Osteocyte (in vitro differentiated cells): ENCODE measurements around the gene CTRL. TPM values are rescaled to one million over a fixed set of nuclear protein-coding genes. Genes with fewer than 3 reads are reported as not detected.

Experiments
- DNase-seq: peaks from one replicate; pipeline ENCODE4 v3.0.0; 2021; ENCODE audit warnings: mixed read lengths; ENCODE audit not compliant: unreplicated experiment; ENCODE audit errors: extremely low spot score
- H3K27ac Mint-ChIP-seq: one replicate; pipeline ENCODE4 v1.8.0; 2021; ENCODE audit warnings: mild to moderate bottlenecking, mixed read lengths; ENCODE audit not compliant: unreplicated experiment
- H3K27me3 Mint-ChIP-seq: one replicate; pipeline ENCODE4 v1.8.0; 2021; ENCODE audit warnings: mixed read lengths; ENCODE audit not compliant: unreplicated experiment
- H3K36me3 Mint-ChIP-seq: one replicate; pipeline ENCODE4 v1.8.0; 2021; ENCODE audit warnings: mixed read lengths; ENCODE audit not compliant: unreplicated experiment
- H3K4me1 Mint-ChIP-seq: one replicate; pipeline ENCODE4 v1.8.0; 2021; ENCODE audit warnings: mixed read lengths; ENCODE audit not compliant: unreplicated experiment
- H3K4me3 Mint-ChIP-seq: one replicate; pipeline ENCODE4 v1.8.0; 2021; ENCODE audit warnings: mild to moderate bottlenecking, moderate library complexity, mixed read lengths; ENCODE audit not compliant: unreplicated experiment
- H3K9me3 Mint-ChIP-seq: one replicate; pipeline ENCODE4 v1.8.0; 2021; ENCODE audit warnings: mixed read lengths; ENCODE audit not compliant: unreplicated experiment
- CTCF ChIP-seq: fragments of 200-600 bp; sonication (generic); IDR thresholded peaks from 2 replicates; pipeline ENCODE4 v1.5.0; 2021; ENCODE audit warnings: antibody characterized with exemption, mild to moderate bottlenecking, moderate library complexity
- total RNA-seq: library from RNA; stranded (reverse); gene quantifications from 2 replicates; pipeline ENCODE4 v1.2.1, GENCODE V29; 2021

CTRL gene
- total RNA-seq, 1 donor from 2014 or later, result 0.91 TPM

- H3K27me3 Mint-ChIP-seq, result no peaks in the 10 kb centered on the region
- no peak for DNase-seq
- H3K36me3 Mint-ChIP-seq, result no peaks in the 10 kb centered on the region
- peak overlapping the region; percentile 61 for H3K27ac Mint-ChIP-seq
- no peak overlapping the region for H3K4me3 Mint-ChIP-seq
- peaks cover 32% of the 10 kb centered on the region for H3K4me1 Mint-ChIP-seq
- no peaks in the 10 kb centered on the region for H3K9me3 Mint-ChIP-seq
- TF ChIP-seq CTCF, result no peak
Observed at GRCh38 chr16:67897231-67897630, 34.4 kb downstream of the CTRL start.

- peak overlapping the region; percentile 91 for H3K4me3 Mint-ChIP-seq
- H3K4me1 Mint-ChIP-seq, result peaks cover 33% of the 10 kb centered on the region
- H3K36me3 Mint-ChIP-seq, result no peaks in the 10 kb centered on the region
- peak overlapping the region; percentile 90 for H3K27ac Mint-ChIP-seq
- TF ChIP-seq CTCF, result no peak
- H3K9me3 Mint-ChIP-seq, result no peaks in the 10 kb centered on the region
- no peaks in the 10 kb centered on the region for H3K27me3 Mint-ChIP-seq
- DNase-seq, result no peak
Observed at GRCh38 chr16:67893743-67894399, 37.8 kb downstream of the CTRL start.

- H3K4me1 Mint-ChIP-seq, result peaks cover 33% of the 10 kb centered on the region
- peak; percentile 98 for DNase-seq
- H3K4me3 Mint-ChIP-seq, result peak within 1 kb of the TSS; percentile 91
- no peaks in the 10 kb centered on the region for H3K27me3 Mint-ChIP-seq
- H3K9me3 Mint-ChIP-seq, result no peaks in the 10 kb centered on the region
- H3K27ac Mint-ChIP-seq, result peak within 1 kb of the TSS; percentile 90
- no peaks in the 10 kb centered on the region for H3K36me3 Mint-ChIP-seq
- TF ChIP-seq CTCF, result no peak
Observed at GRCh38 chr16:67892899-67893742, 38.5 kb downstream of the CTRL start, which contains the start of gene PSKH1. Gene PSKH1 (plus strand): TSS chr16:67893254. CDS start chr16:67908750, 15,496 bp downstream.

- DNase-seq, result no peak
- TF ChIP-seq CTCF, result no peak
- peaks cover 2% of the 10 kb centered on the region for H3K36me3 Mint-ChIP-seq
- H3K27me3 Mint-ChIP-seq, result no peaks in the 10 kb centered on the region
- H3K4me3 Mint-ChIP-seq, result peak overlapping the region; percentile 81
- H3K4me1 Mint-ChIP-seq, result peaks cover 31% of the 10 kb centered on the region
- H3K27ac Mint-ChIP-seq, result peak overlapping the region; percentile 88
- H3K9me3 Mint-ChIP-seq, result no peaks in the 10 kb centered on the region
Observed at GRCh38 chr16:67892375-67892774, 39.3 kb downstream of the CTRL start.

- peaks cover 17% of the 10 kb centered on the region for H3K4me1 Mint-ChIP-seq
- no peaks in the 10 kb centered on the region for H3K27me3 Mint-ChIP-seq
Observed at GRCh38 chr16:67888331-67888730, 43.3 kb downstream of the CTRL start.

More at GRCh38 chr16:67888331-67888730, 43.3 kb downstream of the CTRL start:
- Mint-ChIP-seq H3K27ac (no peak overlapping the region), H3K36me3 (peaks cover 10% of the 10 kb centered on the region), H3K4me3 (no peak overlapping the region), H3K9me3 (no peaks in the 10 kb centered on the region)
- no peak for DNase-seq
- TF ChIP-seq CTCF, result no peak
